A549 (cell line): ENCODE data around the gene MOB3A. TPM values are rescaled to one million over a fixed set of nuclear protein-coding genes. Genes with fewer than 3 reads are reported as not detected.

Experiments
- ATAC-seq, 2 experiments: fragments of 200-7000 bp in 1 of 2; fragments of >200 bp in 1 of 2; cut with Nextera tagmentation in 1 of 2; cut with Tn5 transposase in 1 of 2; 3 replicates each; pipeline versions ENCODE4 v1.8.0 to v1.9.1; 2018 to 2020; ENCODE audit warnings: mild to moderate bottlenecking in 1 of 2, moderate library complexity in 1 of 2
- CTCF ChIA-PET: fragments of 300-600 bp; sonication (Branson Sonifier 250); formaldehyde crosslinking; extraction: SDS; loops from one replicate; lab custom pipeline; 2021; ENCODE audit warnings: antibody characterized with exemption, inconsistent platforms; lab: Yijun Ruan, JAX
- POLR2A ChIA-PET: fragments of 350-600 bp; formaldehyde crosslinking; extraction: SDS; loops from one replicate; lab custom pipeline; 2021; ENCODE audit warnings: antibody characterized with exemption, inconsistent platforms; lab: Yijun Ruan, JAX
- DNase-seq, 2 experiments: peaks; one replicate each; pipeline versions ENCODE4 v3.0.0 to v3.0.0-alpha.2; 2011 to 2016; ENCODE audit warnings: low read depth in 1 of 2, low spot score in 1 of 2
- FAIRE-seq: peaks from 2 replicates; lab custom pipeline; 2011; peaks lifted over from hg19 to GRCh38; lab: Jason Lieb, UNC
- H3K27ac ChIP-seq, 2 experiments: fragments of >200 bp; sonication (Bioruptor Twin); formaldehyde crosslinking; 3 replicates each; pipeline ENCODE4 v1.5.1; 2016 to 2017
- H3K4me1 ChIP-seq: fragments of >200 bp; sonication (Bioruptor Twin); formaldehyde crosslinking; 3 replicates; pipeline ENCODE4 v1.6.1; 2016
- H3K4me2 ChIP-seq: fragments of >200 bp; sonication (Bioruptor Twin); formaldehyde crosslinking; 3 replicates; pipeline ENCODE4 v1.6.1; 2016
- H3K4me3 ChIP-seq: fragments of >200 bp; sonication (Bioruptor Twin); formaldehyde crosslinking; 3 replicates; pipeline ENCODE4 v1.5.1; 2016
- H3K9me3 ChIP-seq: fragments of >200 bp; sonication (Bioruptor Twin); formaldehyde crosslinking; 3 replicates; pipeline ENCODE4 v1.6.1; 2016
- BHLHE40 ChIP-seq: IDR thresholded peaks from 2 replicates; pipeline ENCODE4 v1.6.1; 2012; ENCODE audit warnings: low read depth, low read length, inconsistent platforms
- CEBPB ChIP-seq, 2 experiments: fragments of >200 bp in 1 of 2; sonication (Bioruptor Twin) in 1 of 2; formaldehyde crosslinking in 1 of 2; IDR thresholded peaks; 2 replicates each; pipeline ENCODE4 v1.6.1; 2012 to 2016
- CHD2 ChIP-seq: fragments of 150-350 bp; IDR thresholded peaks from 2 replicates; pipeline ENCODE4 v1.6.1; 2014; ENCODE audit warnings: low read length; ENCODE audit not compliant: partially characterized antibody
- CHD4 ChIP-seq: fragments of 200-600 bp; sonication (generic); IDR thresholded peaks from 2 replicates; pipeline ENCODE4 v1.6.1; 2016; ENCODE audit warnings: antibody characterized with exemption, mild to moderate bottlenecking, borderline replicate concordance
- EHF ChIP-seq: fragments of 250-450 bp; sonication (Bioruptor Pico); IDR thresholded peaks from 2 replicates; pipeline ENCODE4 v1.5.0; 2020; ENCODE audit warnings: mild to moderate bottlenecking
- ESRRA ChIP-seq: fragments of 150-350 bp; IDR thresholded peaks from 2 replicates; pipeline ENCODE4 v1.6.1; 2014; ENCODE audit warnings: mild to moderate bottlenecking, low read length, borderline replicate concordance
- FOSB ChIP-seq: fragments of 250-450 bp; sonication (Bioruptor Pico); IDR thresholded peaks from 2 replicates; pipeline ENCODE4 v1.5.0; 2020; ENCODE audit warnings: mild to moderate bottlenecking, moderate library complexity
- HEYL ChIP-seq: fragments of 250-450 bp; sonication (Bioruptor Pico); IDR thresholded peaks from 2 replicates; pipeline ENCODE4 v1.8.0; 2021; ENCODE audit warnings: mild to moderate bottlenecking, moderate library complexity
- HOXA7 ChIP-seq: fragments of 250-450 bp; sonication (Bioruptor Pico); IDR thresholded peaks from 2 replicates; pipeline ENCODE4 v1.5.0; 2020; ENCODE audit warnings: mild to moderate bottlenecking, moderate library complexity
- HOXB13 ChIP-seq: fragments of 250-450 bp; sonication (Bioruptor Pico); IDR thresholded peaks from 2 replicates; pipeline ENCODE4 v1.5.0; 2020; ENCODE audit warnings: low read depth, mild to moderate bottlenecking, moderate library complexity
- KDM5A ChIP-seq: fragments of 200-600 bp; sonication (generic); IDR thresholded peaks from 2 replicates; pipeline ENCODE4 v1.6.1; 2016; ENCODE audit warnings: antibody characterized with exemption, mild to moderate bottlenecking
- NFE2L2 ChIP-seq: fragments of 150-350 bp; conservative IDR thresholded peaks from 2 replicates; pipeline ENCODE4 v1.6.1; 2014; ENCODE audit warnings: low read length
- POLR2A ChIP-seq: IDR thresholded peaks from 2 replicates; pipeline ENCODE4 v1.6.1; 2012; ENCODE audit warnings: mild to moderate bottlenecking, low read length
- RAD21 ChIP-seq, 2 experiments: fragments of >200 bp in 1 of 2; sonication (Bioruptor Twin) in 1 of 2; formaldehyde crosslinking in 1 of 2; IDR thresholded peaks in 1 of 2; conservative IDR thresholded peaks in 1 of 2; 2 replicates in 1 of 2; 3 replicates in 1 of 2; pipeline ENCODE4 v1.6.1; 2012 to 2018; ENCODE audit warnings: inconsistent platforms in 1 of 2
- RNF2 ChIP-seq: fragments of 200-600 bp; sonication (generic); IDR thresholded peaks from 2 replicates; pipeline ENCODE4 v1.6.1; 2016; ENCODE audit warnings: low read depth, mild to moderate bottlenecking, antibody characterized with exemption, moderate library complexity, borderline replicate concordance
- SREBF2 ChIP-seq: fragments of 450-650 bp; IDR thresholded peaks from 2 replicates; pipeline ENCODE4 v1.6.1; 2014; ENCODE audit warnings: mild to moderate bottlenecking, moderate library complexity
- ZSCAN20 ChIP-seq: fragments of 250-450 bp; sonication (Bioruptor Pico); IDR thresholded peaks from 2 replicates; pipeline ENCODE4 v1.8.0; 2022; ENCODE audit warnings: mild to moderate bottlenecking, moderate library complexity
- WGBS: methylation state at CpG from one replicate; pipeline ENCODE4 v1.1.6; 2017; ENCODE audit errors: missing lambda C conversion rate; 5-methylcytosine and 5-hydroxymethylcytosine counted together
- polyA plus RNA-seq, 4 experiments: library from polyadenylated mRNA; depleted of rRNA in 3 of 4; stranded (reverse); fragments of >200 nt; fragmentation: RNase III in 1 of 4; extraction: RNeasy Plus Mini Kit Qiagen cat#74134 plus additional on column Dnase treatment in 1 of 4; gene quantifications; 2 replicates in 3 of 4; 3 replicates in 1 of 4; pipeline ENCODE4 v1.2.3, GENCODE V29; 2011 to 2017
- TF ChIP-seq, protein P1 (sequence below): fragments of 200-600 bp; sonication (generic); IDR thresholded peaks from 2 replicates; pipeline ENCODE4 v1.6.1; 2016; ENCODE audit warnings: antibody characterized with exemption, mild to moderate bottlenecking, moderate library complexity
- TF ChIP-seq, protein P2 (sequence below): fragments of >200 bp; sonication (Bioruptor Twin); formaldehyde crosslinking; IDR thresholded peaks from 3 replicates; pipeline ENCODE4 v1.6.1; 2016
- TF ChIP-seq, protein P3 (sequence below): fragments of 150-350 bp; IDR thresholded peaks from 2 replicates; pipeline ENCODE4 v1.6.1; 2014; ENCODE audit warnings: low read depth, mild to moderate bottlenecking, low read length
- TF ChIP-seq, protein P4 (sequence below): fragments of 450-650 bp; IDR thresholded peaks from 2 replicates; pipeline ENCODE4 v1.6.1; 2014; ENCODE audit warnings: antibody characterized with exemption
- TF ChIP-seq, protein P5 (sequence below): fragments of >200 bp; sonication (Bioruptor Twin); formaldehyde crosslinking; IDR thresholded peaks from 3 replicates; pipeline ENCODE4 v1.5.1; 2016
- TF ChIP-seq, protein P6 (sequence below): fragments of 250-450 bp; sonication (Bioruptor Pico); IDR thresholded peaks from 2 replicates; pipeline ENCODE4 v1.5.0; 2020; ENCODE audit warnings: low read depth, mild to moderate bottlenecking, moderate library complexity

The MOB3A gene
- polyA plus RNA-seq, 2 of the 4 experiments (the other 2 are of a cell fraction) = 9.1 to 10.9 TPM

DNA sequence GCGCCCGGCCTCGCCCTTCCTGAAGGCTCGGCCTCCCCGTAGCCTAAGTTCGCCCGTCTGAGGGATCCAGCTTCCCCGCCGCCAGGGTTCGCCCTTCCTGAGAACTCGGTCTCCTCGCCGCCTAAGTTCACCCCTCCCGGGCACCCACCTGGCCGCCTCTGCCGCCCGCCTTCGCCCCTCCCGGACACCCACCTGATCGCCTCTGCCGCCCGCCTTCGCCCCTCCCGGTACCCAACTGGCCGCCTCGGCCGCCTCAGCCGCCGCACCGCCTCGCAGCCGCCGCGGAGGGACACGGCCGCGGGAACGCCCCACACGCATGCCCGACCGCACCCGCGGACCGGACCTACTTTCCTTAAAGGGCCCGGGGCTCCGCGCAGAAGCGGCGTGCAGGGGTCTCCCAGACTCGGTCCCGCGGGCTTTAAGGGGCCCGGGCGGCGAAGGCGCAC lies at the start of gene MOB3A (continued):
- TF ChIP-seq, protein P1, sequence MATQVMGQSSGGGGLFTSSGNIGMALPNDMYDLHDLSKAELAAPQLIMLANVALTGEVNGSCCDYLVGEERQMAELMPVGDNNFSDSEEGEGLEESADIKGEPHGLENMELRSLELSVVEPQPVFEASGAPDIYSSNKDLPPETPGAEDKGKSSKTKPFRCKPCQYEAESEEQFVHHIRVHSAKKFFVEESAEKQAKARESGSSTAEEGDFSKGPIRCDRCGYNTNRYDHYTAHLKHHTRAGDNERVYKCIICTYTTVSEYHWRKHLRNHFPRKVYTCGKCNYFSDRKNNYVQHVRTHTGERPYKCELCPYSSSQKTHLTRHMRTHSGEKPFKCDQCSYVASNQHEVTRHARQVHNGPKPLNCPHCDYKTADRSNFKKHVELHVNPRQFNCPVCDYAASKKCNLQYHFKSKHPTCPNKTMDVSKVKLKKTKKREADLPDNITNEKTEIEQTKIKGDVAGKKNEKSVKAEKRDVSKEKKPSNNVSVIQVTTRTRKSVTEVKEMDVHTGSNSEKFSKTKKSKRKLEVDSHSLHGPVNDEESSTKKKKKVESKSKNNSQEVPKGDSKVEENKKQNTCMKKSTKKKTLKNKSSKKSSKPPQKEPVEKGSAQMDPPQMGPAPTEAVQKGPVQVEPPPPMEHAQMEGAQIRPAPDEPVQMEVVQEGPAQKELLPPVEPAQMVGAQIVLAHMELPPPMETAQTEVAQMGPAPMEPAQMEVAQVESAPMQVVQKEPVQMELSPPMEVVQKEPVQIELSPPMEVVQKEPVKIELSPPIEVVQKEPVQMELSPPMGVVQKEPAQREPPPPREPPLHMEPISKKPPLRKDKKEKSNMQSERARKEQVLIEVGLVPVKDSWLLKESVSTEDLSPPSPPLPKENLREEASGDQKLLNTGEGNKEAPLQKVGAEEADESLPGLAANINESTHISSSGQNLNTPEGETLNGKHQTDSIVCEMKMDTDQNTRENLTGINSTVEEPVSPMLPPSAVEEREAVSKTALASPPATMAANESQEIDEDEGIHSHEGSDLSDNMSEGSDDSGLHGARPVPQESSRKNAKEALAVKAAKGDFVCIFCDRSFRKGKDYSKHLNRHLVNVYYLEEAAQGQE = no peak
- TF ChIP-seq BHLHE40 (no peak), RNF2 (no peak), HOXB13 (CRISPR knock-in tag) (0 out of 2 replicates have a peak, but pooled peaks have one; percentile 37), KDM5A (no peak), FOSB (CRISPR knock-in tag) (no peak), HOXA7 (CRISPR knock-in tag) (no peak), ZSCAN20 (CRISPR knock-in tag) (no peak), POLR2A (peak; percentile 59), RAD21 (conservative IDR thresholded peaks at IDR 0.05 in 1 of 2, IDR thresholded peaks at IDR 0.05 in 1 of 2) (peak in 1 of 2 experiments; percentile 34; a peak in 1 of 5 replicates), EHF (CRISPR knock-in tag) (no peak), CHD2 (peak; percentile 63), HEYL (CRISPR knock-in tag) (no peak), ESRRA (no peak)
- TF ChIP-seq, protein P2, sequence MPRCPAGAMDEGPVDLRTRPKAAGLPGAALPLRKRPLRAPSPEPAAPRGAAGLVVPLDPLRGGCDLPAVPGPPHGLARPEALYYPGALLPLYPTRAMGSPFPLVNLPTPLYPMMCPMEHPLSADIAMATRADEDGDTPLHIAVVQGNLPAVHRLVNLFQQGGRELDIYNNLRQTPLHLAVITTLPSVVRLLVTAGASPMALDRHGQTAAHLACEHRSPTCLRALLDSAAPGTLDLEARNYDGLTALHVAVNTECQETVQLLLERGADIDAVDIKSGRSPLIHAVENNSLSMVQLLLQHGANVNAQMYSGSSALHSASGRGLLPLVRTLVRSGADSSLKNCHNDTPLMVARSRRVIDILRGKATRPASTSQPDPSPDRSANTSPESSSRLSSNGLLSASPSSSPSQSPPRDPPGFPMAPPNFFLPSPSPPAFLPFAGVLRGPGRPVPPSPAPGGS = no peak
- TF ChIP-seq, protein P3, sequence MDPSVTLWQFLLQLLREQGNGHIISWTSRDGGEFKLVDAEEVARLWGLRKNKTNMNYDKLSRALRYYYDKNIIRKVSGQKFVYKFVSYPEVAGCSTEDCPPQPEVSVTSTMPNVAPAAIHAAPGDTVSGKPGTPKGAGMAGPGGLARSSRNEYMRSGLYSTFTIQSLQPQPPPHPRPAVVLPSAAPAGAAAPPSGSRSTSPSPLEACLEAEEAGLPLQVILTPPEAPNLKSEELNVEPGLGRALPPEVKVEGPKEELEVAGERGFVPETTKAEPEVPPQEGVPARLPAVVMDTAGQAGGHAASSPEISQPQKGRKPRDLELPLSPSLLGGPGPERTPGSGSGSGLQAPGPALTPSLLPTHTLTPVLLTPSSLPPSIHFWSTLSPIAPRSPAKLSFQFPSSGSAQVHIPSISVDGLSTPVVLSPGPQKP = no peak
- TF ChIP-seq, protein P4, sequence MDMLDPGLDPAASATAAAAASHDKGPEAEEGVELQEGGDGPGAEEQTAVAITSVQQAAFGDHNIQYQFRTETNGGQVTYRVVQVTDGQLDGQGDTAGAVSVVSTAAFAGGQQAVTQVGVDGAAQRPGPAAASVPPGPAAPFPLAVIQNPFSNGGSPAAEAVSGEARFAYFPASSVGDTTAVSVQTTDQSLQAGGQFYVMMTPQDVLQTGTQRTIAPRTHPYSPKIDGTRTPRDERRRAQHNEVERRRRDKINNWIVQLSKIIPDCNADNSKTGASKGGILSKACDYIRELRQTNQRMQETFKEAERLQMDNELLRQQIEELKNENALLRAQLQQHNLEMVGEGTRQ = no peak
- TF ChIP-seq, protein P5, sequence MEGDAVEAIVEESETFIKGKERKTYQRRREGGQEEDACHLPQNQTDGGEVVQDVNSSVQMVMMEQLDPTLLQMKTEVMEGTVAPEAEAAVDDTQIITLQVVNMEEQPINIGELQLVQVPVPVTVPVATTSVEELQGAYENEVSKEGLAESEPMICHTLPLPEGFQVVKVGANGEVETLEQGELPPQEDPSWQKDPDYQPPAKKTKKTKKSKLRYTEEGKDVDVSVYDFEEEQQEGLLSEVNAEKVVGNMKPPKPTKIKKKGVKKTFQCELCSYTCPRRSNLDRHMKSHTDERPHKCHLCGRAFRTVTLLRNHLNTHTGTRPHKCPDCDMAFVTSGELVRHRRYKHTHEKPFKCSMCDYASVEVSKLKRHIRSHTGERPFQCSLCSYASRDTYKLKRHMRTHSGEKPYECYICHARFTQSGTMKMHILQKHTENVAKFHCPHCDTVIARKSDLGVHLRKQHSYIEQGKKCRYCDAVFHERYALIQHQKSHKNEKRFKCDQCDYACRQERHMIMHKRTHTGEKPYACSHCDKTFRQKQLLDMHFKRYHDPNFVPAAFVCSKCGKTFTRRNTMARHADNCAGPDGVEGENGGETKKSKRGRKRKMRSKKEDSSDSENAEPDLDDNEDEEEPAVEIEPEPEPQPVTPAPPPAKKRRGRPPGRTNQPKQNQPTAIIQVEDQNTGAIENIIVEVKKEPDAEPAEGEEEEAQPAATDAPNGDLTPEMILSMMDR = peak; percentile 39; the same call in 2 of the 3 replicates
- TF ChIP-seq, all 56 proteins: peak for 16

DNA sequence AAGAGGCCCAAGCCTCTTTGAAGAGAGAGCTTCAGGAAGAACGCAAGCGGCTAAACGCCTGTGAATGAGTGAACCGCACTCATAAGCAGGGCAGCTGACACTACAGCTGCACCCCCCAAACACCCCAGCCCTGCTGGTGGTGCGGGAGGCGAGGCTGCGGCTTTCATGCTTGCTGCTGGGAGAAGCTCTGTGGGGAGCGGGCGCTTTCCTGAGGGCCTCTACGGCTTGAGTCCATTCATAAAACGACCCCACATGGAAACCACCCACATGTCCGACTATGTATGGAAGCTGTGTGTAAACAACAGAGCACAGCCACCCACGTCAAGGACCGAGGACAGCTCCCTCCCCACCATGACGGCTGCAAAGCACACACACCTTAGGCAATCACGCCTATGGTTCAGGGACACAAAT lies 49.7 kb upstream of the MOB3A start:
- ChIA-PET POLR2A (no interaction called here), CTCF (interaction anchor here (1.5 kb wide), 1 partner anchor 10 kb away, joined by 6 read pairs; no protein-coding TSS in a partner anchor)
- Histone ChIP-seq H3K4me1 (peaks cover 10% of the 10 kb centered on the region; the same call in 2 of the 3 replicates), H3K9me3 (no peaks in the 10 kb centered on the region), H3K4me3 (no peak overlapping the region), H3K4me2 (no peak overlapping the region), H3K27ac (no peak overlapping the region)
- DNase-seq (no peak), ATAC-seq (no peak), FAIRE-seq (no peak)
- TF ChIP-seq, protein P4 = no peak
- no peak for TF ChIP-seq CHD4
- TF ChIP-seq NFE2L2 = no peak
- TF ChIP-seq SREBF2 = no peak
- TF ChIP-seq, protein P6, sequence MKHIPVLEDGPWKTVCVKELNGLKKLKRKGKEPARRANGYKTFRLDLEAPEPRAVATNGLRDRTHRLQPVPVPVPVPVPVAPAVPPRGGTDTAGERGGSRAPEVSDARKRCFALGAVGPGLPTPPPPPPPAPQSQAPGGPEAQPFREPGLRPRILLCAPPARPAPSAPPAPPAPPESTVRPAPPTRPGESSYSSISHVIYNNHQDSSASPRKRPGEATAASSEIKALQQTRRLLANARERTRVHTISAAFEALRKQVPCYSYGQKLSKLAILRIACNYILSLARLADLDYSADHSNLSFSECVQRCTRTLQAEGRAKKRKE (CRISPR knock-in tag) = no peak
- TF ChIP-seq CEBPB (IDR thresholded peaks at IDR 0.05) = no peak
- TF ChIP-seq, protein P1 = peak; percentile 46; the same call in 1 of the 2 replicates
- 82% methylated on average over 15 of the region's 16 CpGs for WGBS
